ENCODE measurements around the gene ZCWPW2.

DNA sequence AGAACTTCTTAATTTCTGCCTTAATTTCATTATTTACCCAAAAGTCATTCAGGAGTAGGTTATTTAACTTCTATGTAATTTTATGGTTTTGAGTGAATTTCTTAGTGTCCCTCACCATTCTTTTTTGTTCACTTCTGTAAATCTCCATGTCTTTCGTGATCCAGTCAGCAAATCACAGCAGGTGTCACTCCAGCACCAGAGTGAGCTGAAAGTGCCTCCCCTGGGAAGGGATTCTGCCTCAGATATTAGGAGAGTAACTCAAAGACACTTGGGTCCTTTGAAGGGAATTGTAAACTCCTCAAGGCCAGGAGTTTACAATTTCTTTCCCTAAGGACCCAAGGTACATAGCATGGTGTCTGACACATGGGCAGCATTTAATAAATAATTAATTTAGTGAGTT is 207.7 kb downstream of the ZCWPW2 start:
- TF ChIP-seq, protein P1, sequence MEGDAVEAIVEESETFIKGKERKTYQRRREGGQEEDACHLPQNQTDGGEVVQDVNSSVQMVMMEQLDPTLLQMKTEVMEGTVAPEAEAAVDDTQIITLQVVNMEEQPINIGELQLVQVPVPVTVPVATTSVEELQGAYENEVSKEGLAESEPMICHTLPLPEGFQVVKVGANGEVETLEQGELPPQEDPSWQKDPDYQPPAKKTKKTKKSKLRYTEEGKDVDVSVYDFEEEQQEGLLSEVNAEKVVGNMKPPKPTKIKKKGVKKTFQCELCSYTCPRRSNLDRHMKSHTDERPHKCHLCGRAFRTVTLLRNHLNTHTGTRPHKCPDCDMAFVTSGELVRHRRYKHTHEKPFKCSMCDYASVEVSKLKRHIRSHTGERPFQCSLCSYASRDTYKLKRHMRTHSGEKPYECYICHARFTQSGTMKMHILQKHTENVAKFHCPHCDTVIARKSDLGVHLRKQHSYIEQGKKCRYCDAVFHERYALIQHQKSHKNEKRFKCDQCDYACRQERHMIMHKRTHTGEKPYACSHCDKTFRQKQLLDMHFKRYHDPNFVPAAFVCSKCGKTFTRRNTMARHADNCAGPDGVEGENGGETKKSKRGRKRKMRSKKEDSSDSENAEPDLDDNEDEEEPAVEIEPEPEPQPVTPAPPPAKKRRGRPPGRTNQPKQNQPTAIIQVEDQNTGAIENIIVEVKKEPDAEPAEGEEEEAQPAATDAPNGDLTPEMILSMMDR (IDR thresholded peaks at IDR 0.05): no peak
- no peak for TF ChIP-seq EP300 (IDR thresholded peaks at IDR 0.05)
